Smooth muscle cell (in vitro differentiated cells): ENCODE results near the gene PAX7. TPM values are rescaled to one million over a fixed set of nuclear protein-coding genes. Genes with fewer than 3 reads are reported as not detected.

Source experiments
- DNase-seq: peaks from one replicate; lab custom pipeline; 2025; ENCODE audit not compliant: unreplicated experiment; lab: John Stamatoyannopoulos, UW
- H2AFZ ChIP-seq: fragments of 200-600 bp; sonication (generic); 2 replicates; pipeline ENCODE4 v1.6.0; 2016; ENCODE audit warnings: antibody characterized with exemption, low read depth, mild to moderate bottlenecking
- H3F3A ChIP-seq: fragments of 200-600 bp; sonication (generic); 2 replicates; pipeline ENCODE4 v1.6.0; 2017; ENCODE audit warnings: antibody characterized with exemption, low read depth
- H3K27ac ChIP-seq: fragments of 200-600 bp; sonication (generic); 2 replicates; pipeline ENCODE4 v1.5.1; 2016; ENCODE audit warnings: low read depth, mild to moderate bottlenecking
- H3K27me3 ChIP-seq: fragments of 200-600 bp; sonication (generic); 2 replicates; pipeline ENCODE4 v1.6.1; 2016; ENCODE audit warnings: low read depth, mild to moderate bottlenecking
- H3K36me3 ChIP-seq: fragments of 200-600 bp; sonication (generic); 2 replicates; pipeline ENCODE4 v1.5.1; 2016; ENCODE audit warnings: low read depth
- H3K4me1 ChIP-seq: fragments of 200-600 bp; sonication (generic); 2 replicates; pipeline ENCODE4 v1.5.1; 2016; ENCODE audit warnings: low read depth
- H3K4me2 ChIP-seq: fragments of 200-600 bp; sonication (generic); 2 replicates; pipeline ENCODE4 v1.6.0; 2016; ENCODE audit warnings: mild to moderate bottlenecking
- H3K4me3 ChIP-seq: fragments of 200-600 bp; sonication (generic); 2 replicates; pipeline ENCODE4 v1.5.1; 2016; ENCODE audit warnings: mild to moderate bottlenecking
- H3K79me2 ChIP-seq: fragments of 200-600 bp; sonication (generic); 2 replicates; pipeline ENCODE4 v1.6.0; 2016; ENCODE audit warnings: low read depth, mild to moderate bottlenecking
- H3K9ac ChIP-seq: fragments of 200-600 bp; sonication (generic); 2 replicates; pipeline ENCODE4 v1.6.0; 2016; ENCODE audit warnings: low read depth
- H3K9me3 ChIP-seq: fragments of 200-600 bp; sonication (generic); replicated peaks from 2 replicates; pipeline ENCODE4 v1.5.1; 2016; ENCODE audit warnings: low read depth
- H4K20me1 ChIP-seq: fragments of 200-600 bp; sonication (generic); 2 replicates; pipeline ENCODE4 v1.6.0; 2016; ENCODE audit warnings: low read depth
- CTCF ChIP-seq: fragments of 200-600 bp; sonication (generic); IDR thresholded peaks from 2 replicates; pipeline ENCODE4 v1.5.1; 2017; ENCODE audit warnings: borderline replicate concordance, mild to moderate bottlenecking, antibody characterized with exemption; ENCODE audit not compliant: insufficient read depth, poor library complexity, severe bottlenecking
- WGBS: methylation state at CpG from one replicate; pipeline ENCODE4 v1.1.7; 2016; ENCODE audit warnings: low lambda C conversion rate; 5-methylcytosine and 5-hydroxymethylcytosine counted together
- polyA plus RNA-seq: library from polyadenylated mRNA; unstranded; fragments of >200 nt; fragmentation: Nextera tagmentation; extraction: Ambion mirVana; gene quantifications from 2 replicates; pipeline ENCODE4 v1.2.1, GENCODE V29; 2016
- total RNA-seq: library from RNA; depleted of rRNA; stranded (reverse); fragments of >200 nt; gene quantifications from 2 replicates; pipeline ENCODE4 v1.2.3, GENCODE V29; 2014

The PAX7 gene
- total and polyA plus RNA-seq, 2 experiments from 2014 or later, result not detected

GRCh38 chr1:18792747-18793146 is 162.1 kb downstream of the PAX7 start:
- Histone ChIP-seq H3K4me1 (peaks cover 6% of the 10 kb centered on the region), H3K9ac (no peak overlapping the region), H2AFZ (no peak overlapping the region), H3K79me2 (no peaks in the 10 kb centered on the region), H4K20me1 (no peaks in the 10 kb centered on the region), H3F3A (no peaks in the 10 kb centered on the region), H3K36me3 (no peaks in the 10 kb centered on the region), H3K27ac (no peak overlapping the region), H3K4me2 (no peak overlapping the region), H3K27me3 (peaks cover 3% of the 10 kb centered on the region), H3K9me3 (no peaks in the 10 kb centered on the region), H3K4me3 (no peak overlapping the region)
- 92% methylated on average over 3 of the region's 3 CpGs for WGBS
- no peak for DNase-seq
- TF ChIP-seq CTCF, result no peak

- no peak for DNase-seq
- H3K27me3 ChIP-seq, result peaks cover 3% of the 10 kb centered on the region
- no peak overlapping the region for H3K4me3 ChIP-seq
- TF ChIP-seq CTCF, result no peak
- no peaks in the 10 kb centered on the region for H3K36me3 ChIP-seq
- H3K9ac ChIP-seq, result no peak overlapping the region
- H3F3A ChIP-seq, result no peaks in the 10 kb centered on the region
- H3K4me2 ChIP-seq, result no peak overlapping the region
- H4K20me1 ChIP-seq, result no peaks in the 10 kb centered on the region
- H3K79me2 ChIP-seq, result no peaks in the 10 kb centered on the region
- peaks cover 6% of the 10 kb centered on the region for H3K4me1 ChIP-seq
- H3K9me3 ChIP-seq, result no peaks in the 10 kb centered on the region
- H3K27ac ChIP-seq, result no peak overlapping the region
- H2AFZ ChIP-seq, result no peak overlapping the region
- 82% methylated on average over 10 of the region's 10 CpGs for WGBS
Observed at GRCh38 chr1:18793164-18793563, 162.5 kb downstream of the PAX7 start.

- no peak for DNase-seq
- no peak overlapping the region for H2AFZ ChIP-seq
- peaks cover 3% of the 10 kb centered on the region for H3K27me3 ChIP-seq
- H3F3A ChIP-seq, result no peaks in the 10 kb centered on the region
- no peaks in the 10 kb centered on the region for H4K20me1 ChIP-seq
- H3K27ac ChIP-seq, result no peak overlapping the region
- H3K9me3 ChIP-seq, result no peaks in the 10 kb centered on the region
- no peak overlapping the region for H3K4me2 ChIP-seq
- H3K79me2 ChIP-seq, result no peaks in the 10 kb centered on the region
- H3K4me3 ChIP-seq, result no peak overlapping the region
- no peaks in the 10 kb centered on the region for H3K36me3 ChIP-seq
- no peak for TF ChIP-seq CTCF
- peaks cover 6% of the 10 kb centered on the region for H3K4me1 ChIP-seq
- WGBS, result 88% methylated on average over 10 of the region's 10 CpGs
- H3K9ac ChIP-seq, result no peak overlapping the region
Observed at GRCh38 chr1:18794051-18794450, 163.4 kb downstream of the PAX7 start.

- H3K27me3 ChIP-seq, result no peaks in the 10 kb centered on the region
- H3F3A ChIP-seq, result no peaks in the 10 kb centered on the region
- H3K9me3 ChIP-seq, result no peaks in the 10 kb centered on the region
- H3K36me3 ChIP-seq, result no peaks in the 10 kb centered on the region
- H3K4me2 ChIP-seq, result no peak overlapping the region
- no peak overlapping the region for H2AFZ ChIP-seq
- H3K4me1 ChIP-seq, result peaks cover 6% of the 10 kb centered on the region
- no peak for DNase-seq
- H3K27ac ChIP-seq, result no peak overlapping the region
- WGBS, result 36% methylated on average over 5 of the region's 5 CpGs
- peak; percentile 4 for TF ChIP-seq CTCF
- no peaks in the 10 kb centered on the region for H3K79me2 ChIP-seq
- no peaks in the 10 kb centered on the region for H4K20me1 ChIP-seq
- H3K4me3 ChIP-seq, result no peak overlapping the region
- no peak overlapping the region for H3K9ac ChIP-seq
Observed at GRCh38 chr1:18794561-18794960, 163.9 kb downstream of the PAX7 start.
